Measurements from ENCODE around the gene PDE11A.

The PDE11A gene

GRCh38 chr2:177639262-177639914 lies 433.2 kb downstream of the PDE11A start:
- no peak overlapping the region for H3K4me3 ChIP-seq (ENCODE audit: low read length)
- DNase-seq (ENCODE audit: low read depth) = no peak
- TF ChIP-seq CTCF (conservative IDR thresholded peaks at IDR 0.05; ENCODE audit: low read length) = no peak

- no peak overlapping the region for H3K4me3 ChIP-seq (ENCODE audit: low read length)
- no peak for DNase-seq (ENCODE audit: low read depth)
- TF ChIP-seq CTCF (conservative IDR thresholded peaks at IDR 0.05; ENCODE audit: low read length) = no peak
Measured at GRCh38 chr2:177638507-177638906, 434.1 kb downstream of the PDE11A start.

GRCh38 chr2:177636672-177637071 lies 435.9 kb downstream of the PDE11A start:
- no peak for TF ChIP-seq CTCF (conservative IDR thresholded peaks at IDR 0.05; ENCODE audit: low read length)
- DNase-seq (ENCODE audit: low read depth) = no peak

GRCh38 chr2:177635696-177636095 lies 436.9 kb downstream of the PDE11A start:
- no peak overlapping the region for H3K4me3 ChIP-seq (ENCODE audit: low read length)
- TF ChIP-seq CTCF (conservative IDR thresholded peaks at IDR 0.05; ENCODE audit: low read length) = no peak
- DNase-seq (ENCODE audit: low read depth) = no peak

More at GRCh38 chr2:177636672-177637071, 435.9 kb downstream of the PDE11A start:
- no peak overlapping the region for H3K4me3 ChIP-seq (ENCODE audit: low read length)

- no peak for DNase-seq (ENCODE audit: low read depth)
- no peak for TF ChIP-seq CTCF (conservative IDR thresholded peaks at IDR 0.05; ENCODE audit: low read length)
- peak overlapping the region; percentile 44 for H3K4me3 ChIP-seq (ENCODE audit: low read length)
Measured at GRCh38 chr2:177633910-177634294, 438.7 kb downstream of the PDE11A start.

GRCh38 chr2:177633111-177633510 lies 439.5 kb downstream of the PDE11A start:
- no peak for DNase-seq (ENCODE audit: low read depth)
- no peak overlapping the region for H3K4me3 ChIP-seq (ENCODE audit: low read length)
- TF ChIP-seq CTCF (conservative IDR thresholded peaks at IDR 0.05; ENCODE audit: low read length) = no peak

GRCh38 chr2:177631680-177632079 lies 440.9 kb downstream of the PDE11A start:
- H3K4me3 ChIP-seq (ENCODE audit: low read length) = no peak overlapping the region
- no peak for TF ChIP-seq CTCF (conservative IDR thresholded peaks at IDR 0.05; ENCODE audit: low read length)
- DNase-seq (ENCODE audit: low read depth) = no peak

All from AG10803 (cell line).